Measurements from ENCODE around the gene GRIK2.
"Not testable (repeated sequence)": the region's sequence is repeated elsewhere in the genome, so short reads cannot be mapped to it uniquely, and the experiment has no call there.

The GRIK2 gene

GRCh38 chr6:101393251-101393828, at the start of gene GRIK2:
Gene GRIK2 (plus strand): TSS chr6:101393708.
- peak; percentile 51 for DNase-seq

DNA sequence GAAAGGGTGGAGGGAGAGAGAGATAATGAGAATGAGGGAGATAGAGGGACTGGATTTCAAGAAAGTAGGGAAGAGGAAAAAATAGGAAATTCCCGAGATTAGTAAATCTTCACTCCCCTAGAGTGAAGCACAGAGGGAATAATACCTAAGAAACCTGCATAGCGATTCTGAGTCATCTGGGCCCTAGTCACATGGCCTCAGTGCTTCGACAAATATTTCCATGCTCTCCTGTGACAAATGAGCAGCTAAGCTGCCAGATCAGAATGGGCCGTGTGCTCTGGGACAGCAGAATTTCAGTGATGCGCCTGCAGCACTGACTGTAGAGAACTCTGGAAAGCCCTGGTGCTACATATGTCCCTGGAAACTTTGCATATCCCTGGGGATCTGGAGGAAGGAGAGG, 48.6 kb upstream of the GRIK2 start:
- DNase-seq, result no peak

- no peak for DNase-seq
Measured at GRCh38 chr6:101348816-101349215, 44.7 kb upstream of the GRIK2 start.

DNA sequence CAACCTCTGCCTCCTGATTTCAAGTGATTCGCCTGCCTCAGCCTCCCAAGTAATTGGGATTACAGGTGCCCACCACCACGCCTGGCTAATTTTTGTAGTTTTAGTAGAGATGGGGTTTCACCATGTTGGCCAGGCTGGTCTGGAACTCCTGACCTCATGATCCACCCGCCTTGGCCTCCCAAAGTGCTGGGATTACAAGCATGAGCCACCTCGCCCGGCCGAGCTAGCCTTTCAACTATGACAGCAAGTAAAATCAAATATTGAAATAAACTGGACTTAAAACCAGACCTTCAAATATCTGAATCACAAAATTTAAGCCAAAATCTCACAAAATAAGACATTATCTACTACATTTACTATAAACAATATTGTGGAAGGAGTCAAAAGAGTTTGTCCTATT, 42.9 kb upstream of the GRIK2 start:
- not testable (repeated sequence) for DNase-seq

- DNase-seq, result no peak
Measured at GRCh38 chr6:101351173-101351572, 42.3 kb upstream of the GRIK2 start.

- no peak for DNase-seq
Measured at GRCh38 chr6:101352316-101352715, 41.2 kb upstream of the GRIK2 start.

DNA sequence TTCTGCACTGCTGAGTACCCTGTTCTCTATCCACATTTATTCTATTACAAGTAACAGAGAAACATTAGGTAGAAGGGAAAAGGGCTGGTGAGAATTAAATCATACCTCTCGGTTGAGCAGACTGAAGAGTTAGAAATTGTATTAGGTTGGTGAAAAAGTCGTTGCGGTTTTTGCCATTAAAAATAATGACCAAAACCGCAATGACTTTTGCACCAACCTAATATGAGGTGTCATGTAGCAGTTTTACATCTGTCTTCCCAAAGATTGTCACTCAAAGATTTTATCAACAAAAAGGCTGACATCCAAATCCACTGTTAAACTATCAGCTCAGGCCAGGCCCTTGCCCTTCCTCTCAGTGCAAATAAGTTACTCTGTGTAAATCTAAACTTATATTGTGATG, 28.3 kb upstream of the GRIK2 start:
- DNase-seq, result no peak

GRCh38 chr6:101379926-101380325, 13.6 kb upstream of the GRIK2 start:
- DNase-seq, result no peak

GRCh38 chr6:101380897-101381630, 12.4 kb upstream of the GRIK2 start:
- no peak for DNase-seq

DNA sequence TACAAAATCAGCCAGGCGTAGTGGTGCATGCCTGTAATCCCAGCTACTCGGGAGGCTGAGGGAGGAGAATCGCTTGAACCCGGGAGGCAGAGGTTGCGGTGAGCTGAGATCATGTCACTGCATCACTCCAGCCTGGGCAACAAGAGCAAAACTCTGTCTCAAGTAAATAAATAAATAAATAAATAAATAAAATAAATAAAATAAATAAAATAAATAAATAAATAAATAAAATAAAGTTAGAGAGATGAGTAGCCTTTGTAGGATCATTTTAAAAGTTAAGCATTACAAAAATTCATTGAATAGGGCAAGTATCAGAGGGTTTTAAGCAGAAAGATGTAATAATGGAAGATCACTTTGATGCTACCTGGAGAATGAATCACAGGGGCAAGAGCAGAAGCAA, 9.8 kb upstream of the GRIK2 start:
- not testable (repeated sequence) for DNase-seq

GRCh38 chr6:101386982-101387381, 6.5 kb upstream of the GRIK2 start:
- DNase-seq, result peak; percentile 20

DNA sequence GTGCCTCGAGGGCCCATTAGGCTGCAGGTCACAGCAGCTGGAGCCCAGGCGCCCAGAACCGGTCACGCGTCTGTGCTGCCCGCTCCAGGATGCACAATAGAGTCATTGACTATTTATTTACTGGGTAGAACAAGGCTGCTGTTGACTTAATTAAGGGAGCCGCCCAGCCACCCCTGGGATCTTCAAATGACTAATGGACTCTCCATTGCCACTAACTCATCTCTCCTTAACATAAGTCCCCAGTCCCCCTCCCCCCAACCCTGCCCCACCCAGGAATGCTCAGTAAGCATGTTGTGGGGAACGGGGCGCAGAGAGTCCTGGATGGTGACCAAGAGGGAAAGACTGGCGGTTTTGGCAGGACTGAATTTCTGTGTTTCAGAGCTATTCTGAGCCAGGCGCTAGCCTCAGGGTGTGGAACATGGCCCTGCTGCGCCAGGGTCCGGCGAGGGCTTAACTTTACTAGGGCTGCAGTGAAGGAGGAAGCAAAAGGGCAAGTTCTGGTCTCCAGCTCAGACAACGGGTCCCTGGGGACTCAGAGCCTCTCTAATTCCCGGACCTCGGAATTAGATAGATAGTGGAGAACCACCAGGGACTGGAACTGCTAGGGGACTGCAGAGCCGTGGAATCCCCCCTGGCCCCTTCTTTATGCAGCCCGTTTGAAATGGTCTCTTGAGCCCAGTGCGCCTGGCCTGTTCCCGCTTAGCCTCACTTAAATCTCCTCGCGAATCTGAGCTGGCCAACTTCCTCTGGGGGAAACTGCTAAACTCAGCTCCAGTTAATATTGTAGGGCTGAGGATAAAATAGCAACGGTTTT, 1.5 kb upstream of the GRIK2 start:
- DNase-seq, result peak; percentile 54

DNA sequence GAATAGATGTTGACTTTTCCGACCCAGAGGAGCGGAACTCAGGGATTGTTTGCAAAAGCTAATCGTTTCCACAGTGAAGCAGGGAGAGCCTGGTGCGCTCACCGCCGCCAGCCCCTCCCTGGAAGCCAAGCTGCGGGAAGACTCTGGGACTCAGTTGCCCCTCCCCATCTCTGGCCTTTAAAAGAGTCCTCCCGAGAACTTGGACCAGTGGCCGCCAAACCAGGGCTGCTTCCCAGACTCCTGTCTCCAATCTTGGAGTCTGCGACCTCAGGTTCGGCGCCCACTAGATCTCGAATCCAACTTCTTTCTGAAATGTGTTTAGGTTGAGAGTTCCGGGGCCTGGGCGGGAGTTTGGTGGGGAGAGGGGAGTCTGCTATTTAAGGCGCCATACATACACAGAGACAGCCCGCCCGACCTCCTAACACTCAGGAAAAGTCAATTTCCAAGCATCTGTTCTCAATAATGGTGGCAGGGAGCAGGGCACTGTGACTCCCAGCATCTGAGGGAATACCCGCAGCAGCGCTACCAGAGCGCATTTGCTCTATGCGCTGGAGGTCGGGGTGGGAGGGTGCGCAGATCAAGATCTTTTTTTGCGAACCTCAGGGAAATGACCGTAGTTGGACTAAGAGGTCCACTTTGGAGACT, 800 bp upstream of the GRIK2 start:
- no peak for DNase-seq

- peak; percentile 35 for DNase-seq
Measured at GRCh38 chr6:101393829-101394251, 332 bp downstream of the GRIK2 start.

DNA sequence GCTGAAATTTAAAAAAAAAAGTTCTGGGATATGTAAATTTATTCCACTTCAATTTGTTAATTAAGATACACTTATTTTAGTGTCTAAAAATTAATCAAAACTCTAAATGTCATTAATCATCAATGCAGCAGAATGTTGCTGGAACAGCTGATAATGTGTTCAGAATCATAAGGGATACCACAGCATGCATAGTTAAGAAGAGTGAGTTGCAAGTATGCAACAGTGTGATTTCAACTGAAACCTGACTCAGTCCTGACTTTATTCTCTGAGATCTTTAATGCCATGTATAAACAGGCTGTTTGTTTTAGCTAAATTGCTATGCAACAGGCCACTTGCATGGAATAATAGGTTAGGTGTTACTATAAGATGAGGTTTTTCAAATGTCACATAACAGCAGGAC, 1.4 kb downstream of the GRIK2 start:
- DNase-seq, result peak; percentile 5

GRCh38 chr6:101395345-101395744, 1.8 kb downstream of the GRIK2 start:
- peak; percentile 39 for DNase-seq

DNA sequence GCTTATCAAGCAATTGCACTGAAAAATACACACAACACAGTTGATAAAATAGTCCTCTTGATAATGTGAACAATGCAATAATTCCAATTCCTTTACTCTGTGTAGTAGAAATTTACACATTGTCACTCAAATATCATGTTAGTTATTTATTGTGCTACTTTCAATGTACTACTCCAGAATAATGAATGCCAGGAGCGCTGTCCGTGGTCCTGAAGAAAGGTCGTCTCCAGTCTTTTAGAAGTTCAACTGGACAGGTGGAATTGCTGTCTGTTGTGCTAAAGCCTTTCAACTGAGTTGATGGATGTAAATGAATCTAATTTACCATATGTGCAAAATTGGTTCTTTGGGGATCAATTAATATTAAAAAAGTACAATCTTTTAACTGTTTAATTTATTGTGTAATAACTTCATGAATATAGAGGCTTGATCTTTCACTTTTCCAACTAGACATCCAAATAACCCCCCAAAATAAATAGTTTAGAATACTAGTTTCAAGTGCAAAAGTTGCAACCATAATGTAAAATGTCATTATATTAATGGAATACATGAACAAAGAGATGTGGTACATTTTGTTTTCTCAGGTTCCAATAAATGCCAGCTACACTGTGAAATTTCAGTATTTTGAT, 3.2 kb downstream of the GRIK2 start:
- peak; percentile 35 for DNase-seq

DNA sequence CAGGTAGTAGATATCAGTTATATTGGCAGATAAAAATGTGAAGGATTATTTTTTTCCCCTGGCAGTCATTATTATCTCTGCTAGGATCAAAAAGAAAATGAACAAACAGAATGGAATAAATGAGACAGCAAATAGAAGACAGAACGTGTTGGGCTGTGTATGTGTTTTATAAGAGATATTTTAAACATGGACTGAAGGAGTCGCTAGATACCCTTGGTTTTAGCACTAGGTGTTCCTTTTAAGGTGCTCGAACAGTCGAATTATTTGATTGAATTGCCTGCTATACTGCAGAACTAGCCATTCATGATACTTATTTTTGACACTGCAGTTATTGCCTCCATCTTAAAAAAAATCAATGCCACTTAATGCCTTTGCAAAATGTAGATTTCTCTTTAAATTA, 3.7 kb downstream of the GRIK2 start:
- DNase-seq, result peak; percentile 47

DNA sequence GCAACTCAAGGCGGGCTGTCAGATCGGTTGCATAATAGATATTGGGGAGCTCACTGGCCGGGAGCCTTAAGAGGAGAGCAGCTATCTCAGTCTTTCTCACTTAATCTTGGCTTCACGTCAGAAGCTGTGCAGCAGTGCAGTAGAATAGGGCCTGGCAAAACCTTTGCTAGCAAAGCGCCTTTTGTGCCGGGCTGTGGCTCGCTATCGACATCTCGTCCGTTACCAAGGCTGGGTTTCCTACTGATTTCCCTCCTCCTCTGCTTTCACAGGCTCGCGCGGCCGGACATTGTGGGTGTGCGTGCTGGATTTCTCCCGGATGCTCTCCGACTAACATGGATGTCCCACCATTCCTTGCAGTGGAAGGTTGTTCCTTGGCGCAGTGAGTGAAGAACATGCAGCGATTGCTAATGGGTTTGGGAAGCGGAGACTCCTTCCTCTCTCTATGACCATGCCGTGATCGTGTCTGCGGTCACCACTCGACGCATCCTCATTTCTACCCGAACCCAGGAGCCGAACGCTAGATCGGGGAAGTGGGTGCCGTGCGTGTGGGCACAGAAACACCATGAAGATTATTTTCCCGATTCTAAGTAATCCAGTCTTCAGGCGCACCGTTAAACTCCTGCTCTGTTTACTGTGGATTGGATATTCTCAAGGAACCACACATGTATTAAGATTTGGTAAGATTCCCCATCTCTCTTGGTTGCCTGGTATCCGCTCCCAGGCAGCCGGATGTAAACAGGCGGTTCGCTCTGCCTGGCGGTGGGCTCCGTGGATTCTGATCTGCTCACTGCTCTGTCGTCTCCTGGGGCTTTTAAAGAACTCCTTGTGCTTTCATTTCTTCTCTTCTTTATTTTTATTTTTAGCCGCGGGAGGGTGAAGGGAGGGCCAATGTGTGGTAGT, 5.5 kb downstream of the GRIK2 start:
- DNase-seq, result peak; percentile 19

DNA sequence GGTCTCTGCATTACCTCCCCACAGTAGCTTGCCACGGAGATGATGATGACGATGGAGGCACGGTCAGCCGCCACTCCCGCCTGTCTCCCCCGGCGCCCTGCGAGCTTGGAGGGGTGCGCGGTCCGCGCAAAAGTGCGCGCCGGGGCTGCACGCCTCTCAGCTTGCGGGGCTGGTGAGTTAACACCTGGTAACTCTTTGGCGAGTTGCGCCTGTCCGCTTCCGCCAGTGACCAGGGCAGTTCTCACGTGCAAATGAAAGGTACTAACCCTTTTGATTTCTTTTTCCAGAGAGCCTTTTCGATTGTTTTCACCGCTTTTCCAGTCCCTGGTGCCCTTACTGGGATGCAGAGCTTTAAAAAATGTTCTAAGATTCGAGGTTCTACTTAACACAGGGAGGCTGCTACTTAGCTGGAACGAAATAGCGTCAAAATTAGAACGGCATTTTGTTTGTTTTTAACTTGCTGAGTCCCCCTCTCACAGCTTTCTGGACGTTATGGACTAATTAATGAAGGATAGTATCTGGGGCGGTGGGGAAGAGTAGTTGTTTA, 6.2 kb downstream of the GRIK2 start:
- no peak for DNase-seq

- peak; percentile 3 for DNase-seq
Measured at GRCh38 chr6:101400326-101401135, 7.0 kb downstream of the GRIK2 start.
